GM19238 (cell line): ENCODE data around the gene ARMS2.

Source experiments
- DNase-seq: peaks from one replicate; pipeline ENCODE4 v3.0.0; 2011; ENCODE audit warnings: low spot score; ENCODE audit not compliant: insufficient read length

ARMS2 gene

DNA sequence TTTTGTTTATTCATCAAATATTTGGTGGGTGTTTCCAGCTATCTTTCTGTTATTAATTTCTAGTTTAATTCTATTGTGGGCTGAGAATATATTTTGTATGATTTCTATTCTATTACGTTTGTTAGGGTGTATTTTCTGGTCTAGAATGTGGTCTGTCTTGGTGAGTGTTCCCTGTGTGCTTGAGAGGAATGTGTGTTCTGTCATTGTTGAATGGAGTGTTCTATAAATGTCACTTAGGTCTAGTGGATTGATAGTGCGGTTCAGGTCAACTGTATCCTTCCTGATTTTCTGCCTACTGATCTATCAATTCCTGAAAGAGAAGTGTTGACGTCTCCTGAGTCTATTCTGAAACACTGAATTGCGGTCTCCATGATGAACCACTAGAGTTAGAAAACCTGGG lies 15.4 kb downstream of the ARMS2 start:
- no peak for DNase-seq

DNA sequence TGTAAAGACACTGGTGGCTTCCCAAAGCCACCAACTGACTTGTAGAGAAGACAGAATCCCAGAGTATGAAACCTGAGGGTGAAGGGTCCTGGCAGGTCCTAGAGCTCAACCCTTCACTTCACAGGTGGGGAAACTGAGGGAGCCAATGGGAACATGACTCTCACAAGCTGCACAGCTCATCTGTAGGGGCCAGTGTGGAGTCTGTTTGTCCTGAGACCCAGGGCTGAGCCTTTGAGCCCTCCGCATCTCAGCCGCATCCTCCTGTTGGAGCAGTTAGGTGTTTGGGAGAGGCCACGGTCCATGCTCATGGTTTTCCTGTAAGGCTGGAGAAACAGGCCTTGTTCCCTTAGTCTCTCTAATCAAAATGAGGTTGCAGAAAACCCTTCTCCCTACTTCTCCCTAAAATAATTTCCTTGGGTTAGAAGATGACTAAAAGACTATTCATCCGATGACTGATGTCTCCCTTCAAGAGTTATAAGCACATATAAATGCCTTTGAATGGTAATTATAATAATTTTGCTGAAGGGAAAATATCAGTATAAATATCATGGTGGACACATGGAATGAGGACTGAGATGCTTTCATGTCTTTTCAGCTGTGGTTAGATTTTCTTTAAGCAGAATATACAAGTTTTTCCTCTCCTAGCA lies 17.2 kb downstream of the ARMS2 start:
- no peak for DNase-seq

- DNase-seq: no peak
Observed at GRCh38 chr10:122473116-122473515, 18.7 kb downstream of the ARMS2 start.

- no peak for DNase-seq
Observed at GRCh38 chr10:122474131-122474818, 19.8 kb downstream of the ARMS2 start.

- DNase-seq: no peak
Observed at GRCh38 chr10:122475100-122475499, 20.6 kb downstream of the ARMS2 start.

DNA sequence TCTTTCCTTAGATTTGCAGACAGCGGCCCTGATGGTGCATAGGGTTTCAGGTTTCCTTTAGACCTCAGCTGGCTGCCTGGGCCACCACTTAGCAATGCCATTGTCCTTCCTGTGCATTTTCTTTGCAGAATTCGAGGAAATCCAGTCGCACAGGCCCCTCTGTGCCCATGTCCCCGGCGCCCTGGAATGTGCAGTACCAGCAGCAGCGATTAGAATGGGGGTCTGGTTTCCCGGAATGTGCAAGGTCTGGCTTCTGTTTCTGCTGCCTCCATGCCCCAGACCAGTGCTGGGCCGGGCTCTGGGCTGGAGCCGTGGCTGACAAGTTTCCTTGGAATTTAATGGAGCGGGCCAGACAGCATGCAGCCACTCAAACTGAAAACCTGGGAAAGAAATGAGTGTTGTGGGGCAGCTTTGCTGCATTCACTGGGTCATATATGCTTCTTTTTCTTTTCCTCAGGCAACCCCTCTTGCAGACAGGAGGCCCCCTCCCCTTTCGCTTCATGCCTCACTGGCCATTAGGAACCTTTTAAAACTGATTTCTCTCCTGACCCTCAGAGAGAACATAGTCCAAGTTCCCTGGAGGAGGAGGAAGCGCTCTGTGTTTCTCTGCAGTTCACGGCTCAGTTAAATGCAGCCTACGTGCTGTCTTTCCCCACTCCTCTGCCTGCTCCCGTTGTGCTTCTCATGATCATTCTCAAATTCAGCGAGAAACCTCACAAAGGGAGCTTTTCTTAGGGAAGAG lies 21.3 kb downstream of the ARMS2 start:
- no peak for DNase-seq

DNA sequence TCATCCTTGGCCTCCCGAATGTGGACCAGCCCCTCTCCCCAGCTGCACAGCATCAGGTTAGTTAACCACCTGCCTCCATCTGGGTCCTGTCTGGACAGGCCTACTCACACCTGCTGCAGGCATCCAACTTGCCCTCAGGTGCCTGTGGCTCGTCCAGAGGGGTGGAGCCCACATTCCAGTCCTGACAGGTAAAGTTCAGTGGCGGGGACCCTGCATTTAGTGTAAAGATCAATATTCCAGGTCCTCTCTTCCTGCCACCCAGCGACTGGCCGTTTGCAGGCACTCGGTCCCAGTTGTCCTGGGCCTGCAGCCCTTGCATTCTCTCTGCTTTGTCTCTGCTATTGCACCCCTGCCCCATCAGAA lies 21.9 kb downstream of the ARMS2 start:
- no peak for DNase-seq

GRCh38 chr10:122477436-122477835 lies 23.0 kb downstream of the ARMS2 start:
- DNase-seq: no peak

DNA sequence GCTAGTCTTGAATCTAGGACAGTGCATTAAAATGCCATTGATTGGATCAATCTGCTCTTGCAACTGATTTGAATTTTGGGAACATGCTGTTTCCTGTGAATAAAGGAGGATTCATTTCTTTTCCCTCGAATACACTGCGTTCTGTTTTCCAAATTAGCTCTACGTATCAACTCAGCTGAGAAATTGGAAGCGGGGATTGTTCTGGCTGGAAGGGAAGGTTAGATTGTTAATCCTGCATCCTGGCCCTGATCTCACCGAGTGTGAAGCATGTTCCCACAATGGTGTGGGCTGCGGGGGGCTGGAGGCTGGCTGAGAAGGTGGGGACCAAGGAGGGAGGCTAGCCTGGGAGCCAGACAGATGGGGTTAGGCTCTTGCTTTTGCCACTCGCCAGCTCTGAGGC lies 24.5 kb downstream of the ARMS2 start:
- no peak for DNase-seq

DNA sequence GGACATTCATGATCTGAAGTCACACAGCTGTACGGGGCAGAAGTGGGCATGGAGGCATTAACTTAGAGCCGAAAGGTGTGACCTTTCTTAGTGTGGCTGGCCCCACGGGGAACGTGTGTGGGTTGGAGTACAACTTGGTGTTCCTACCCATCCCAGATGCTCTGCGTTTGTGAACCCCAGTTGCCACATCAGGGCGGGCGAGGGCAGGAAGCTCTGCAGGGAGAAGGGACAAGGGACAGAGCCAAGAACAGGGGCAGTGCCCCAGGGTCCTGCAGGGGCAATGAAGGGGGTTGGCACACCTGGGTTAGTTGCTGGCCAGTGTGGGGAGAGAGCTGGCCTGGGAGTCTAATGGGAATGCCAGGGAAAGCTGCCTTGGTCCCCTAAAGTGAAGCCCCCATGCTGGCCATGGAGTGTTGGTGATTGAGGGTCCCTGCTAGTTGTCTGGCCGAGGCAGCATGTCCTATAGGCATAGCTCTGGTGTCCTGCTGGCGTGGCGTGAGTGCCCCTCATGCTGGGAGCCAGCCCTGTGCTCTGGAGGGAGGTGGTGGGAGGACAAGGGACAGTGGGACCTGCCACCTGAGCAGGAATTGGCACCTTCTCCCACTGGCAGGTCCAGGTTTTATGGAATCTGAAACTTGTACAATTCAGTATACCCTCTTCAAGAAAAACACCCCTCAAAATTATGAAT lies 25.8 kb downstream of the ARMS2 start:
- no peak for DNase-seq

- no peak for DNase-seq
Observed at GRCh38 chr10:122481296-122482056, 27.0 kb downstream of the ARMS2 start.

GRCh38 chr10:122484276-122485060 lies 30.0 kb downstream of the ARMS2 start:
- no peak for DNase-seq

DNA sequence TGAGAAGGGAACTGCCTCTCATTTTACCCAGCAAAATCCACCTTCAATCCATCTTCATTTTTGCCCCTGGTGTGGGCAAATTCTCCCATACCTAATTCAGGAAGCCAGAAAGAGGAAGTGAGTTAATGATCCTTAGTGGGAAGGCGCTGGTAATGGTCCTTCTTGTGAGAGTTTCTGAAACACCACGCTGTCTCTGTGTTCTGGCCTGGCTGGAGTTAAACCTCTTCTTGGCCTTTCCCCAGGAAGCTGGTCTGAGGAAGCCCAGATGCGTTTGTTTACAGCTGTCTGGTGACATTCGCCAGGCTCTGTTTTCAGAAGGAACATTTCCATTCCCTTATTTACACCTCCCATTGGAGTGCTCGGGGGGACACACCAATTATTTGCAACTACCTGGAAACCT lies 31.2 kb downstream of the ARMS2 start:
- no peak for DNase-seq

GRCh38 chr10:122486406-122487080 lies 32.1 kb downstream of the ARMS2 start:
- DNase-seq: no peak

- DNase-seq: no peak
Observed at GRCh38 chr10:122487174-122487765, 32.8 kb downstream of the ARMS2 start.

- DNase-seq: no peak
Observed at GRCh38 chr10:122490268-122490667, 35.8 kb downstream of the ARMS2 start.

- no peak for DNase-seq
Observed at GRCh38 chr10:122490786-122491680, 36.6 kb downstream of the ARMS2 start.

DNA sequence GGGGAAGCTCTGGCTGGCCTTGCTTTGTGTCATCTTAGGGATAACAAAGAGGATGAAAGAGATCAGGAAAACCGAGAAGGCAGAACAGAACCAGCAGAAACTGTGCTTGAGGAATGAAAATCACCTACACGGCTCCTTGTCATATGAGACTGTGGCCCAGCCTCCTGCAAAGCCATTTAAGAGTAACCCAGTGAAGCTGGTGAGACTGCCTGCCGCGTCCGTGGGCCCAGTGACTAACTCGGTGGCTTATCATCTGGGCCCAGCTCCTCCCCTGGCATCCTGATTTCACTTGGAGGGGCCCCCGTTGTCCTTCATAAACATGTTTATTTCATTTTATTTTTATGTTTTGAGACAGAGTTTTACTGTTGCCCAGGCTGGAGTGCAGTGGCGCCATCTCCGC lies 37.6 kb downstream of the ARMS2 start:
- no peak for DNase-seq
